Calu3 (cell line): ENCODE data around the gene CEP170B. TPM values are rescaled to one million over a fixed set of nuclear protein-coding genes. Genes with fewer than 3 reads are reported as not detected.

ENCODE experiments used
- BruUV-seq: library from RNA; stranded (reverse); fragments of 400-500 nt; replicated peaks from 2 replicates; lab custom pipeline; 2021; lab: Mats Ljungman, UMichigan
- CTCF ChIA-PET: fragments of 300-600 bp; sonication (Branson Sonifier 250); formaldehyde crosslinking; loops from one replicate; lab custom pipeline; 2022; ENCODE audit warnings: antibody characterized with exemption; lab: Charles Lee
- DNase-seq: peaks from one replicate; pipeline ENCODE4 v3.0.0; 2022
- H3K27ac Mint-ChIP-seq: one replicate; pipeline ENCODE4 v1.8.0; 2022; ENCODE audit warnings: mixed read lengths; ENCODE audit not compliant: unreplicated experiment
- H3K27me3 Mint-ChIP-seq: one replicate; pipeline ENCODE4 v1.8.0; 2022; ENCODE audit warnings: mixed read lengths; ENCODE audit not compliant: unreplicated experiment
- H3K36me3 Mint-ChIP-seq: one replicate; pipeline ENCODE4 v1.8.0; 2022; ENCODE audit warnings: mild to moderate bottlenecking, moderate library complexity, mixed read lengths; ENCODE audit not compliant: insufficient read depth, unreplicated experiment
- H3K4me1 Mint-ChIP-seq: one replicate; pipeline ENCODE4 v1.8.0; 2022; ENCODE audit warnings: mild to moderate bottlenecking, low read depth, mixed read lengths; ENCODE audit not compliant: unreplicated experiment
- H3K4me3 Mint-ChIP-seq: one replicate; pipeline ENCODE4 v1.8.0; 2022; ENCODE audit warnings: mild to moderate bottlenecking, low read depth, moderate library complexity, mixed read lengths; ENCODE audit not compliant: unreplicated experiment
- H3K9me3 Mint-ChIP-seq: one replicate; pipeline ENCODE4 v1.8.0; 2022; ENCODE audit warnings: low read depth, mixed read lengths; ENCODE audit not compliant: unreplicated experiment
- CTCF ChIP-seq: fragments of 200-600 bp; IDR thresholded peaks from one replicate; pipeline ENCODE4 v1.8.0; 2022; ENCODE audit warnings: antibody characterized with exemption; ENCODE audit not compliant: unreplicated experiment
- intact Hi-C: fragments of 100-400 bp; cut with micrococcal nuclease; formaldehyde crosslinking; loops from one replicate; pipeline ENCODE4 v1.10.0; 2022; ENCODE audit not compliant: unreplicated experiment
- total RNA-seq: library from RNA; stranded (reverse); gene quantifications from 2 replicates; pipeline ENCODE4 v1.2.3, GENCODE V29; 2022

The CEP170B gene
- total RNA-seq, 1 experiment from 2014 or later: 60.2 TPM

GRCh38 chr14:104932676-104933631, 67.9 kb downstream of the CEP170B start:
- H3K27me3 Mint-ChIP-seq: no peaks in the 10 kb centered on the region
- no peaks in the 10 kb centered on the region for H3K9me3 Mint-ChIP-seq
- peak overlapping the region; percentile 72 for H3K4me3 Mint-ChIP-seq
- H3K27ac Mint-ChIP-seq: no peak overlapping the region
- peak; percentile 61 for TF ChIP-seq CTCF
- BruUV-seq: no TSS peak
- peak; percentile 91 for DNase-seq
- intact Hi-C loops: loop anchor here (5.0 kb wide), 1 partner anchor 39 kb away; no protein-coding TSS in a partner anchor
- no peaks in the 10 kb centered on the region for H3K4me1 Mint-ChIP-seq
- CTCF ChIA-PET: interaction anchor here (0.6 to 1.0 kb wide), 2 partner anchors 14 to 30 kb away, joined by 4 read pairs; no protein-coding TSS in a partner anchor
- H3K36me3 Mint-ChIP-seq: peaks cover 9% of the 10 kb centered on the region

GRCh38 chr14:104933746-104934733, 69.0 kb downstream of the CEP170B start:
- CTCF ChIA-PET: interaction anchor here (0.6 to 1.2 kb wide), 4 partner anchors 15 to 254 kb away, joined by 3 to 5 read pairs (median 4); no protein-coding TSS in a partner anchor
- no peak for DNase-seq
- Mint-ChIP-seq H3K27me3 (no peaks in the 10 kb centered on the region), H3K27ac (no peak overlapping the region), H3K9me3 (no peaks in the 10 kb centered on the region), H3K4me1 (no peaks in the 10 kb centered on the region), H3K4me3 (peak overlapping the region; percentile 72), H3K36me3 (peaks cover 9% of the 10 kb centered on the region)
- intact Hi-C loops: loop anchor here (5.0 kb wide), 1 partner anchor 38 kb away; no protein-coding TSS in a partner anchor
- TF ChIP-seq CTCF: peak; percentile 13
- BruUV-seq: no TSS peak

DNA sequence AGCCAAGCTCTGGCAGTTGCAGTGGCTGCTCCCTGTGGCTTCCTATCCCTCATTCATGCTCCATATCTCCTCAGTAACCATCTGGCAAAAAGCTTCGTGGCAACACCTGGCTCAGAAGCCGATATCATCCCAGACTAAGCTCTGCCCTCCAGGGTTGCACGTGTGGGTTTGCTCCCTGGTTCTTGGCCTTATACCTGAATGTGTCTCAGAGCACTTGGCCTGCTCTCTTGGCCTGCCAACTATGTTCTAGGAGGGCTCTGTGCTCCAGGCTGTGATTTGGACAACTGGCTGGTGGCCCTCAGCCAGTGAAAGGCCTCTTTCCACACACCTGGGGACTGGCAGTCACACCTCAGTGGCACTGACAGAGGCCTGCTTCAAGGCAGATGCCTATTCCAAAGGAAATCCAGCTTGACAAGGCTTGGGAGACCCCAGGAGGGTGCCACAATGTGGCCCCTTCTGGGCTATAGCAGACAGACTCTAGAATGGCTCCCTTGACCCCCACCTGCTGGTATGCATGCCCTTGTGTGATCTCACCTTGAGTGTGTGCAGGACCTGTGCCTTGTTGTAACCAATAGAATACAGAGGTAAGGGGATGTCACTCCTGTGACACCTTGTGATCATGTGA, 70.1 kb downstream of the CEP170B start:
- Mint-ChIP-seq H3K36me3 (peaks cover 9% of the 10 kb centered on the region), H3K4me3 (peak overlapping the region; percentile 29), H3K27ac (no peak overlapping the region), H3K27me3 (no peaks in the 10 kb centered on the region), H3K9me3 (no peaks in the 10 kb centered on the region), H3K4me1 (no peaks in the 10 kb centered on the region)
- intact Hi-C loops: no loop called here
- no peak for DNase-seq
- no peak for TF ChIP-seq CTCF
- BruUV-seq: no TSS peak
- CTCF ChIA-PET: interaction anchor here (1.2 kb wide), 1 partner anchor 37 kb away, joined by 5 read pairs; no protein-coding TSS in a partner anchor
